Measurements from ENCODE around the gene XPNPEP1.

DNA sequence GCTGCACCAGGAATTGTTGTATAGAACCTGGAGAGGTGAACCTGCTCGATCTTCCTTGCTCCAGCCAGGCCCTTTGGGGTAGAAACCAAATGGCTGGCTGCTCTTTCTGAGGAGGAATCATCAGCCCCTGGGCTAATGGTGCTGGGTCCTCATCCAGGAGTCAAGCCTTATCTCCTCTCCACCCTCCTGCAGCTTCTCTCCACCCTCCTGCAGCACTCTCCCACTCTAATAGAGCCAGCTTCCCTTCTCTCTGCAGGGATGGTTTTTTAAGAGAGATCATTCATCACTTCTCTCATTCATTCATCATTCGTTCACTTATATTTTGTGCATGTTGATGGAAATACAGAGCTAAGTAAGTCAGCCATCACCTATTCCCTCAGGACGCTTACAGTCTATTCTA lies 103.5 kb downstream of the XPNPEP1 start:
- TF ChIP-seq, protein P1, sequence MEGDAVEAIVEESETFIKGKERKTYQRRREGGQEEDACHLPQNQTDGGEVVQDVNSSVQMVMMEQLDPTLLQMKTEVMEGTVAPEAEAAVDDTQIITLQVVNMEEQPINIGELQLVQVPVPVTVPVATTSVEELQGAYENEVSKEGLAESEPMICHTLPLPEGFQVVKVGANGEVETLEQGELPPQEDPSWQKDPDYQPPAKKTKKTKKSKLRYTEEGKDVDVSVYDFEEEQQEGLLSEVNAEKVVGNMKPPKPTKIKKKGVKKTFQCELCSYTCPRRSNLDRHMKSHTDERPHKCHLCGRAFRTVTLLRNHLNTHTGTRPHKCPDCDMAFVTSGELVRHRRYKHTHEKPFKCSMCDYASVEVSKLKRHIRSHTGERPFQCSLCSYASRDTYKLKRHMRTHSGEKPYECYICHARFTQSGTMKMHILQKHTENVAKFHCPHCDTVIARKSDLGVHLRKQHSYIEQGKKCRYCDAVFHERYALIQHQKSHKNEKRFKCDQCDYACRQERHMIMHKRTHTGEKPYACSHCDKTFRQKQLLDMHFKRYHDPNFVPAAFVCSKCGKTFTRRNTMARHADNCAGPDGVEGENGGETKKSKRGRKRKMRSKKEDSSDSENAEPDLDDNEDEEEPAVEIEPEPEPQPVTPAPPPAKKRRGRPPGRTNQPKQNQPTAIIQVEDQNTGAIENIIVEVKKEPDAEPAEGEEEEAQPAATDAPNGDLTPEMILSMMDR (IDR thresholded peaks at IDR 0.05) = no peak
- no peak for TF ChIP-seq POLR2A (IDR thresholded peaks at IDR 0.05)
